ENCODE measurements around the gene ANXA2.

The ANXA2 gene

GRCh38 chr15:60386615-60387014, 11.2 kb downstream of the ANXA2 start:
- DNase-seq = no peak

GRCh38 chr15:60385620-60386552, 11.9 kb downstream of the ANXA2 start:
- no peak for DNase-seq

- DNase-seq = no peak
Observed at GRCh38 chr15:60384526-60385126, 13.2 kb downstream of the ANXA2 start.

- no peak for DNase-seq
Observed at GRCh38 chr15:60384053-60384452, 13.7 kb downstream of the ANXA2 start.

GRCh38 chr15:60382773-60383674, 14.8 kb downstream of the ANXA2 start:
- DNase-seq = no peak

- DNase-seq = no peak
Observed at GRCh38 chr15:60381148-60381788, 16.5 kb downstream of the ANXA2 start.

- DNase-seq = no peak
Observed at GRCh38 chr15:60379525-60380274, 18.1 kb downstream of the ANXA2 start.

- DNase-seq = no peak
Observed at GRCh38 chr15:60379185-60379524, 18.6 kb downstream of the ANXA2 start.

GRCh38 chr15:60376677-60377095, 21.1 kb downstream of the ANXA2 start:
- no peak for DNase-seq

- DNase-seq = no peak
Observed at GRCh38 chr15:60375306-60375705, 22.5 kb downstream of the ANXA2 start.

- no peak for DNase-seq
Observed at GRCh38 chr15:60374628-60375081, 23.1 kb downstream of the ANXA2 start.

- DNase-seq = no peak
Observed at GRCh38 chr15:60374209-60374608, 23.6 kb downstream of the ANXA2 start.

GRCh38 chr15:60373745-60374144, 24.0 kb downstream of the ANXA2 start:
- DNase-seq = no peak

GRCh38 chr15:60373327-60373726, 24.5 kb downstream of the ANXA2 start:
- no peak for DNase-seq

GRCh38 chr15:60372756-60373155, 25.0 kb downstream of the ANXA2 start:
- DNase-seq = no peak

GRCh38 chr15:60372227-60372626, 25.6 kb downstream of the ANXA2 start:
- DNase-seq = no peak

GRCh38 chr15:60371175-60372051, 26.4 kb downstream of the ANXA2 start:
- no peak for DNase-seq

- DNase-seq = no peak
Observed at GRCh38 chr15:60370869-60371136, 27.0 kb downstream of the ANXA2 start.

- DNase-seq = no peak
Observed at GRCh38 chr15:60370105-60370868, 27.5 kb downstream of the ANXA2 start.

- DNase-seq = no peak
Observed at GRCh38 chr15:60369696-60370095, 28.1 kb downstream of the ANXA2 start.

- no peak for DNase-seq
Observed at GRCh38 chr15:60364612-60364924, 33.2 kb downstream of the ANXA2 start.

Data from cortex of kidney (tissue), 1 donor.